T-helper 2 cell (primary cell): Measurements from ENCODE around the gene VPS35L.

Experiments
- DNase-seq, 5 experiments: peaks; one replicate each; pipeline versions ENCODE4 v3.0.0 to v3.0.0-alpha.2; 2012 to 2022

VPS35L gene

DNA sequence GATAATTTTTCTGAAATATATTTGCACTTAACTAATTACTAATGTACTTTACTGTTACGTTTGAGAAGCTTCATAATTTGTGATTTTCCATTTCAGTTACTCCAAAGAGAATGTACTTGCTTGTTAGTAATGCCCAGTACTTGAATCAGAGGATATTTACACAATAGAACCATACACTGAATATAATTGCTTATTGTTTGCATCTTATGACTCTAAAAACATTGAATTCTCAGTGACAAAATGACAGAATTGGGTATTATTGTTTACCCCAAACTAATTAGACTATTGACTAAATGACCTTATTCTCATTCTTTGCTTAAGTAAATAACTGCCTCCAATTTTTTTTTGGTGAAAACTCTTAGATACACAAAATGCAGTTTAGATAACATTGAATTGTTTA is 22.9 kb upstream of the VPS35L start:
- DNase-seq = no peak

- DNase-seq = no peak
These were observed 15.1 kb upstream of the VPS35L start for GRCh38 chr16:19540241-19540970.

GRCh38 chr16:19542138-19542821 is 13.2 kb upstream of the VPS35L start:
- DNase-seq = no peak

- DNase-seq = peak in 1 of 5 experiments; percentile 51
These were observed 12.1 kb upstream of the VPS35L start for GRCh38 chr16:19543278-19543996.

- DNase-seq = no peak
These were observed 7.4 kb upstream of the VPS35L start for GRCh38 chr16:19548144-19548543.

DNA sequence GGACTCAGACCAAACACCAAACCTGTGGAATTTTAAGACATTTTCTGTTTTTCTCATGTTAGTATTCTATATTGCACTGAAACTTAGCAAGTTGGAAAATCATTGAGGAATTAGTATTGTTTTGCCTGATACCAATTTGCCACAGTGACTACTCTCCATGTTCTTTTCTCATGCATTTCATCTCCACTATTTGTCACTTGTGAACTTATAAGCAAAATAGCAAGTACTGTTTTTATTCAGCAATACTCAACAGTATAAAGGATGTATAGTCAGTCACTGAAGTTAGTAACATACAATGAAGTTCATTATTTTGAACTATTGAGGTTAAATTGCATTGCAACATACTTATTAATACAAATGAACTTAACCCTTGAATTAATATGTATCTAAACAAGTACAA is 5.8 kb upstream of the VPS35L start:
- peak in 1 of 5 experiments; percentile 20 for DNase-seq

- peak in 1 of 5 experiments; percentile 74 for DNase-seq
These were observed 652 bp downstream of the VPS35L start for GRCh38 chr16:19555938-19556771.

DNA sequence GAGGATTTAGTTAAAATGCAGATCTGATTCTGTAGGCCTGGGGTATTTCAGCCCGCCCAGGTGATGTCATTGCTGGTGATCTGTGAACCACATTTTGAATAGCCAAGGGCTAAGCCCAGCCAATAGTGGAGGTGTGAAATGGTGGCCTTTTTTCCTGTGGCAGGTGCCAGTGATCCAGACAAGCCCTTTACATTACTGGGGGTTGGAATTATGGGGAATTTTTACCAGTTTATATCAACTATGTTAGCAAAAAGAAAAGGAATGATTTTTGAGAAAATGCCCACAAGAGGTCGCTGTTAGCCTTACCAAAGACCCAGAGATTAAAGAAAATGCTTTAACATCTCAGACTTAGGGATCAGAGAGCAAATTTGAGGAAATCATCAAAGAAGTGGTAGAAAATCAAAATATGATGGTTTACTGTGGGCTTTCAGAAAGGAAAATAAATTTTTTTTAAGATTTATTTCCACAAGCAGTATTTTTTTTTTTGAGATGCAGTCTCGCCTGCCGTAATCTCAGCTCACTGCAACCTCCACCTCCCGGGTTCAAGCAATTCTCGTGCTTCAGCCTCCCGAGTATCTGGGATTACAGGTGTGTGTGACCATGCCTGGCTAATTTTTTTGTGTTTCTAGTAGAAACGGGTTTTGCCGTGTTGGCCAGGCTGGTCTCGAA is 3.9 kb downstream of the VPS35L start:
- peak in 2 of 5 experiments; percentile 34 to 48 for DNase-seq

DNA sequence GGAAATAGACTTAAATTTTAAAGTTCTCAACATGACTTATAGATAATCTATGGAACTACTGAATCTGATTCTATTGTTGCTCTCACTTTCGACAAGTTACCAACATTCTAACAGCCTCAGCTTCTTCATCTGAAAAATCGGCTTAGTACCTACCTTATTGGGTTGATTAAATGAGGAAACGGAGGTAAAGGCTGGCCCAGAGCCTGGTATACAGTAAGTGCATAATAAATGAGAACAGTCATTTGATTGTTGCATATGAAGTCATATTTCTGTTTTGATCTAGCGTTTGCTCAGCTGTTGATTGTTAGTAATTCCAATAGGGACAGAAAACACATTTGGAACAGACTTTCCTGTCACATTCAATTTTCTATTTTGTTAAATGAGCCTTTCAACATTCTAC is 4.6 kb downstream of the VPS35L start:
- no peak for DNase-seq

GRCh38 chr16:19563377-19563776 is 7.9 kb downstream of the VPS35L start:
- DNase-seq = no peak

DNA sequence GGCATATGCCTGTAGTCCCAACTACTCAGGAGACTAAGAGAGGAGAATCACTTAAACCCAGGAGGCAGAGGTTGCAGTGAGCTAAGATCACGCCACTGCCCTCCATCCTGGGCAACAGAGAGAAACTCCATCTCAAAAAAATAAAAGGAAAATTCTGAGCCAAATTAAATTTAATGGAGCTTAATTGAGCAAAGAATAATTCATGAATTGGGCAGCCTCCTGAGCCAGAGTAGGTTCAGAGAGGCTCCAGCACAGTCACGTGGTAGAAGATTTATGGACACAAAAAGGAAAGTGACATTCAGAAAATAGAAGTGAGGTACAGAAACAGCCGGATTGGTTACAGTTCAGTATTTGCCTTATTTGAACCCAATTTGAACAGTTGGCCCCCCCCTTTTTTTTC is 10.9 kb downstream of the VPS35L start:
- no peak for DNase-seq

GRCh38 chr16:19567560-19567959 is 12.1 kb downstream of the VPS35L start:
- DNase-seq = no peak

GRCh38 chr16:19573997-19574396 is 18.5 kb downstream of the VPS35L start:
- DNase-seq = no peak

GRCh38 chr16:19574615-19575014 is 19.1 kb downstream of the VPS35L start:
- no peak for DNase-seq

- no peak for DNase-seq
These were observed 23.0 kb downstream of the VPS35L start for GRCh38 chr16:19578378-19578971.

GRCh38 chr16:19582050-19582831 is 26.7 kb downstream of the VPS35L start:
- DNase-seq = no peak

- peak in 1 of 5 experiments; percentile 59 for DNase-seq
These were observed 28.3 kb downstream of the VPS35L start for GRCh38 chr16:19583665-19584300.

- DNase-seq = no peak
These were observed 33.2 kb downstream of the VPS35L start for GRCh38 chr16:19588661-19589060.

DNA sequence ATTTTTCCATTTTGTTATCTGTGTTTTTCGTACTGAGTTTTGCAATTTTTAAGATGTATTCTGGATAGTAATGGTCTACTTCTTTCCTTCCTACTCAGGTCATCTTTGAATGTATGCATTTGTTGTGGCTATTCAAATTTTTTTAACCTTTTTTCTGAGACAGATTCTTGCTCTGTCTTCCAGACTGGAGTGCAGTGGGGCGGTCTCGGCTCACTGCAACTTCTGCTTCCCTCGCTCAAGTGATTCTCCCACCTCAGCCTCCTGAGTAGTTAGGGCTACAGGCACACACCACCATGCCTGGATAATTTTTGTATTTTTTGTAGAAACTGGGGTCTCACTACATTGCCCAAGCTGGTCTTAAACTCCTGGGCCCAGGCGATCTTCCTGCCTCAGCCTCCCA is 33.6 kb downstream of the VPS35L start:
- DNase-seq = no peak

DNA sequence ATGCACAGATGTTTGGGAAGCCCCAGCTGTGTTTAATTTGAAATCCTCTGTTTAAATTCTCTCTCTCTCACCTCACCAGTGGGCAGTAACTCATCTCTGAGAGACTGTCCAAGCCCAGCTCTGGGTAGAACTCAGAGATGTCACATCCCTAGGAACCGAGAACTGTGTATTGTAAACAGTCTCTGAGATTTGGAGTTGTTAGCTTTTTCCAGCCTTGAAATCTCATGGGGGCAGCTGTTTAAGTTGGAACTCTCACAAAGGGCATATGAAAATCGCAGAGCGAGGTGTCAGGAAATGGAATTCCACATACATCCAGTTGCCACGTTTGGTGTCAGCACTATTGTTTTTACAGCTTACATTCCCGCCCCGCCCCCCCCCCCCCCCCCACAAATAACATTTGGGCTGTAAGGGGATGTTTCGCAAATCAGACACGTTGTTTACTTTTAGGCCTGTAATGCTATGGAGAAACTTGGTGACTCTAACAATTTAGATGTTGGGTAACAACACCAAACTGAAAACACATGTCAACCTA is 34.3 kb downstream of the VPS35L start:
- no peak for DNase-seq
